CD8-positive, alpha-beta memory T cell (primary cell): Measurements from ENCODE around the gene TOP2A. TPM values are rescaled to one million over a fixed set of nuclear protein-coding genes. Genes with fewer than 3 reads are reported as not detected.
A peak's percentile ranks its signal among the peaks of the same experiment; 100 is the strongest.

ENCODE experiments used
- CTCF ChIA-PET: fragments of 350-600 bp; sonication (Branson Sonifier 250); formaldehyde crosslinking; loops from one replicate; lab custom pipeline; 2021; ENCODE audit warnings: antibody characterized with exemption; lab: Charles Lee
- POLR2A ChIA-PET: fragments of 350-600 bp; sonication (Branson Sonifier 250); formaldehyde crosslinking; loops from one replicate; lab custom pipeline; 2021; ENCODE audit warnings: antibody characterized with exemption; lab: Charles Lee
- DNase-seq, 5 donors: peaks; one replicate each; pipeline versions ENCODE4 v3.0.0 to v3.0.0-alpha.2; 2020 to 2022; ENCODE audit warnings: mixed read lengths in 1 of 5
- H3K27ac ChIP-seq: one replicate; pipeline ENCODE4 v1.7.0; 2013; ENCODE audit warnings: low read depth, mild to moderate bottlenecking, low read length, moderate library complexity
- H3K27me3 ChIP-seq: 2 replicates; pipeline ENCODE4 v1.7.0; 2013; ENCODE audit warnings: low read length, mild to moderate bottlenecking; ENCODE audit not compliant: insufficient read depth, poor library complexity, severe bottlenecking
- H3K36me3 ChIP-seq: 2 replicates; pipeline ENCODE4 v1.7.0; 2013; ENCODE audit warnings: mild to moderate bottlenecking, low read length, moderate library complexity; ENCODE audit not compliant: insufficient read depth
- H3K4me1 ChIP-seq: 2 replicates; pipeline ENCODE4 v1.7.0; 2013; ENCODE audit warnings: mild to moderate bottlenecking, low read length, moderate library complexity; ENCODE audit not compliant: insufficient read depth
- H3K4me3 ChIP-seq: 2 replicates; pipeline ENCODE4 v1.7.0; 2013; ENCODE audit warnings: mild to moderate bottlenecking, low read length
- H3K9me3 ChIP-seq: 2 replicates; pipeline ENCODE4 v1.7.0; 2013; ENCODE audit warnings: mild to moderate bottlenecking, low read length
- H3K27ac Mint-ChIP-seq, 8 donors: one replicate each; pipeline ENCODE4 v1.8.0; 2020 to 2021; ENCODE audit warnings: mixed read lengths in 8 of 8, mild to moderate bottlenecking in 6 of 8, inconsistent platforms in 3 of 8, moderate library complexity in 3 of 8
- H3K27me3 Mint-ChIP-seq, 2 donors: one replicate each; pipeline ENCODE4 v1.8.0; 2020 to 2021; ENCODE audit warnings: mixed read lengths in 2 of 2, mild to moderate bottlenecking in 1 of 2, moderate library complexity in 1 of 2
- H3K36me3 Mint-ChIP-seq, 3 donors: one replicate each; pipeline ENCODE4 v1.8.0; 2020 to 2021; ENCODE audit warnings: mixed read lengths in 3 of 3, inconsistent platforms in 1 of 3, mild to moderate bottlenecking in 1 of 3
- H3K4me1 Mint-ChIP-seq, 3 donors: one replicate each; pipeline ENCODE4 v1.8.0; 2020 to 2021; ENCODE audit warnings: mixed read lengths in 3 of 3, inconsistent platforms in 1 of 3, mild to moderate bottlenecking in 1 of 3
- H3K4me3 Mint-ChIP-seq, 7 donors: one replicate each; pipeline ENCODE4 v1.8.0; 2020 to 2021; ENCODE audit warnings: mixed read lengths in 7 of 7, mild to moderate bottlenecking in 6 of 7, moderate library complexity in 4 of 7, inconsistent platforms in 2 of 7
- H3K9me3 Mint-ChIP-seq, 5 donors: one replicate each; pipeline ENCODE4 v1.8.0; 2020 to 2022; ENCODE audit warnings: mixed read lengths in 5 of 5, mild to moderate bottlenecking in 3 of 5, moderate library complexity in 2 of 5, inconsistent platforms in 1 of 5
- polyA plus RNA-seq: library from polyadenylated mRNA; unstranded; fragments of 300-500 nt; fragmentation: Illumina TruSeq; gene quantifications from one replicate; pipeline ENCODE4 v1.2.3, GENCODE V29; 2021
- total RNA-seq, 2 experiments: library from RNA; stranded (reverse); gene quantifications; one replicate each; pipeline ENCODE4 v1.2.3, GENCODE V29; 2021

TOP2A gene
- total and polyA plus RNA-seq, 3 experiments from 2014 or later, result 0.86 to 143 (median 138) TPM

DNA sequence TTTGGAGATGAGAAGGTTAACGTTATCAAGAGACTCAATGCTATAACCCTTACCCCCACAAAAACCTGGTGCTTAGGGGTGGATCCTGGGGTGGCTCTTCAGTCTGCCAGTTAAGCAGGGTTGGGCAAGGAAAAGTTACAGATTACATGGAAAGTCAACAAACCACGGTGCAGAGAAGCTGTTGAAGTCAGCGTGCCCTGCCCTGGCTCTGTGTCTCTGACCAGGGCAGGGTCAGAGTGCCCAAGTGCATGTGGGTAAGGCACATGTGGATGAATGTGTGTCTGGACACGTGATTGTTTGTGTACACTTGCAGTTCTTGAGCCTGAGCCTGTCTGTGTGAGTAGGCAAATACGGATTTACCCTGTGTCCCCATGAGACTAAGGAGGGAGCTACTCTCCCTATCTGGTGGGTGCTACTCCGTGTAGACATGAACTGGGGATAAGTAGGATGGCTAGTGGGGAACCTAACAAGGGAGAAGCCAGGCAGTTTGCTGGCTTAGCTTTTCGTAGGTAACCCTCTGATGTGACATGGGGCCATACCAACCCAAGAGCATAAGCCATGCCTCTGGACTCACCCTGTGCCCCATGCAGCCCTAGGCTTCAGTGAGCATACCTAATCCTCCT lies 31.1 kb upstream of the TOP2A start:
- H3K4me3 Mint-ChIP-seq, result peak overlapping the region in 1 of 7 donors; percentile 13
- H3K27me3 Mint-ChIP-seq, result peaks cover 3 to 11% of the 10 kb centered on the region in 2 donors
- Histone ChIP-seq H3K9me3 (no peaks in the 10 kb centered on the region), H3K4me3 (no peak overlapping the region), H3K36me3 (no peaks in the 10 kb centered on the region), H3K27me3 (no peaks in the 10 kb centered on the region), H3K27ac (no peak overlapping the region), H3K4me1 (peaks cover 37% of the 10 kb centered on the region)
- POLR2A ChIA-PET, result interaction anchor here (1.3 kb wide), 1 partner anchor 84 kb away, joined by 4 read pairs; no protein-coding TSS in a partner anchor
- no peak for DNase-seq
- peaks cover 0 to 4% (median 0%) of the 10 kb centered on the region in 5 donors for H3K9me3 Mint-ChIP-seq
- H3K36me3 Mint-ChIP-seq, result peaks cover 0 to 4% (median 0%) of the 10 kb centered on the region in 3 donors
- peak overlapping the region in 4 of 8 donors; percentile 43 to 80 (median 68) for H3K27ac Mint-ChIP-seq
- CTCF ChIA-PET, result interaction anchor here (1.2 to 2.5 kb wide), 3 partner anchors 16 to 111 kb away, joined by 3 to 8 read pairs (median 3); no protein-coding TSS in a partner anchor
- peaks cover 37 to 39% (median 37%) of the 10 kb centered on the region in 3 donors for H3K4me1 Mint-ChIP-seq

DNA sequence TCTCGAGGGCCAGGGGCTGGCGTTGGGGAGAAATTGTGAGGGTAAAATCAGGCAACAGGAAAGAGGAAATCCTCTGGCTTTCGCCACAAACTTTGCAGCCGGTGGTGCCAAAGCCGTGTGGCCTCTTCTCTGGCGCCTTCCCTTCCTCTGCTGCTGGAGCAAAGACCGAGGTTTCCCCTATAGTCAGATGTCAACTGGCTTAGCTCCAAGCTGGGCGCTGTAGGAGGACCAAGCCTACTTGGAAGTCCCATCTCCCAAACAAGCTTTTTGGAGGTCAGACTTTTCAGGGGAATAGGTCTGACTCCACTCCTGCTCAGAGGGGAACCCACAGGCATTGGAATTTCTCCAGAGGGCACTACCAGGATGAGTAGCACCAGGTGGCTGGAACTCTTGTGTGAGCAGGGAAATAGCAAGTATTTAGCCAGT lies 30.5 kb upstream of the TOP2A start:
- Mint-ChIP-seq H3K9me3 (peaks cover 0 to 4% (median 0%) of the 10 kb centered on the region in 5 donors), H3K4me3 (peak overlapping the region in 3 of 7 donors; percentile 13 to 42 (median 13)), H3K36me3 (peaks cover 0 to 3% (median 0%) of the 10 kb centered on the region in 3 donors), H3K27ac (peak overlapping the region in 4 of 8 donors; percentile 24 to 80 (median 56)), H3K27me3 (peaks cover 3 to 11% of the 10 kb centered on the region in 2 donors), H3K4me1 (peaks cover 38 to 39% (median 38%) of the 10 kb centered on the region in 3 donors)
- H3K4me3 ChIP-seq, result no peak overlapping the region
- no peaks in the 10 kb centered on the region for H3K9me3 ChIP-seq
- no peak overlapping the region for H3K27ac ChIP-seq
- no peak for DNase-seq
- H3K36me3 ChIP-seq, result no peaks in the 10 kb centered on the region
- POLR2A ChIA-PET, result interaction anchor here (1.3 kb wide), 1 partner anchor 85 kb away, joined by 4 read pairs; no protein-coding TSS in a partner anchor
- CTCF ChIA-PET, result interaction anchor here (1.2 to 2.5 kb wide), 3 partner anchors 15 to 111 kb away, joined by 3 to 8 read pairs (median 5); no protein-coding TSS in a partner anchor
- no peaks in the 10 kb centered on the region for H3K27me3 ChIP-seq
- H3K4me1 ChIP-seq, result peaks cover 38% of the 10 kb centered on the region

DNA sequence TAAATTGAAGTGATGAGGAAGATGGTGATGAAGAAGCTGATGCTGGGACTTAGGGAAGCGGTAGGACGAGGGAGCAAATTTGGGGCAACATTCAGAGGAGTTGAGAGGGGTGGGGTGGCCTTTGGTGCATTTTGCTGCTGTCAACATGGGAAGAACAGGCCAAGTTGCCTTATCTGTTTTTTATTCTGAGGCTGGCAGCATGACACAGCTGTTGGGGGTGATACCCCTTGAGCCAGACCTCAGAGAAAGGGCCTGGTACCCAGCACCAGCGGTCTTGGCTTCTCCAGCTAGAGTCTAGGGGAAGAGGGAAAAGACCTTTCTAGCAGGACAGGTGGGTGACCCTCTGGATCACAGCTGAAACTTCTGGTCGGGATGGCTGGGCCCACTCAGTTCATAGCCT lies 30.1 kb upstream of the TOP2A start:
- Histone ChIP-seq H3K36me3 (no peaks in the 10 kb centered on the region), H3K27ac (no peak overlapping the region), H3K4me1 (peaks cover 40% of the 10 kb centered on the region), H3K9me3 (no peaks in the 10 kb centered on the region), H3K27me3 (no peaks in the 10 kb centered on the region), H3K4me3 (no peak overlapping the region)
- peak overlapping the region in 4 of 7 donors; percentile 13 to 60 (median 28) for H3K4me3 Mint-ChIP-seq
- H3K36me3 Mint-ChIP-seq, result peaks cover 0 to 3% (median 0%) of the 10 kb centered on the region in 3 donors
- peaks cover 3 to 11% of the 10 kb centered on the region in 2 donors for H3K27me3 Mint-ChIP-seq
- peak overlapping the region in 4 of 8 donors; percentile 24 to 73 (median 64) for H3K27ac Mint-ChIP-seq
- peaks cover 0 to 4% (median 0%) of the 10 kb centered on the region in 5 donors for H3K9me3 Mint-ChIP-seq
- DNase-seq, result no peak
- POLR2A ChIA-PET, result interaction anchor here (1.3 kb wide), 1 partner anchor 85 kb away, joined by 4 read pairs; no protein-coding TSS in a partner anchor
- CTCF ChIA-PET, result interaction anchor here (1.2 to 2.5 kb wide), 4 partner anchors 15 to 112 kb away, joined by 3 to 8 read pairs (median 5); no protein-coding TSS in a partner anchor
- peaks cover 38 to 39% (median 38%) of the 10 kb centered on the region in 3 donors for H3K4me1 Mint-ChIP-seq

DNA sequence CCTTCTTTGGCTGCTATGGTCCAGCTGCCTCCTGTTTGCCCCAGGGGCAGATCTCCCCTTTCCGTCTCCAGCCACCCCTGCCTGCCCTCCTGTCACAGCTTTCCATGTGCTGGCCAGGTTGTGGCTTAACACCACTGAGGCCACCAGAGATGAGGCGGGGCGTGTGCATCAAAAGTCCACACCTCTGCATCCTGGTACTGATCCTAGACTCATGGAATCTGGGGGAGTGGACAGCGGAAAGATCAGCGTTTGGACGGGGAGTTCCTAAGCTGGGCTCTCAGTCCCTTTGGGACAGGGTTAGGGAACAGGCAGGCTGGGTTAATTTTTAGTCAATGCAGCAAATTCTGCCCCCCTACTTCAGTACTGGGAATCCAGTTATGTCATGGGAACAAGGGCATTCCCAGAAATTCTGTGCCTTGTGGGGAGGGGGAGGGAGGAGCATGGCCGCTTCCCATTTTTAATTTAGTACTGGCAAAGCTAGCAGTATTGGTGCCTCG lies 29.5 kb upstream of the TOP2A start:
- H3K36me3 Mint-ChIP-seq, result peaks cover 0 to 3% (median 0%) of the 10 kb centered on the region in 3 donors
- POLR2A ChIA-PET, result interaction anchor here (0.9 kb wide), 1 partner anchor 20 kb away, joined by 3 read pairs; no protein-coding TSS in a partner anchor
- peak overlapping the region in 1 of 7 donors; percentile 42 for H3K4me3 Mint-ChIP-seq
- H3K27me3 Mint-ChIP-seq, result peaks cover 3 to 11% of the 10 kb centered on the region in 2 donors
- Histone ChIP-seq H3K9me3 (no peaks in the 10 kb centered on the region), H3K27ac (no peak overlapping the region), H3K4me1 (peaks cover 44% of the 10 kb centered on the region), H3K27me3 (no peaks in the 10 kb centered on the region), H3K36me3 (no peaks in the 10 kb centered on the region), H3K4me3 (no peak overlapping the region)
- no peak for DNase-seq
- peaks cover 0 to 4% (median 0%) of the 10 kb centered on the region in 5 donors for H3K9me3 Mint-ChIP-seq
- peaks cover 39 to 43% (median 40%) of the 10 kb centered on the region in 3 donors for H3K4me1 Mint-ChIP-seq
- peak overlapping the region in 2 of 8 donors; percentile 24 to 40 for H3K27ac Mint-ChIP-seq
- CTCF ChIA-PET, result interaction anchor here (1.4 to 2.5 kb wide), 3 partner anchors 29 to 112 kb away, joined by 5 to 8 read pairs (median 5); no protein-coding TSS in a partner anchor

DNA sequence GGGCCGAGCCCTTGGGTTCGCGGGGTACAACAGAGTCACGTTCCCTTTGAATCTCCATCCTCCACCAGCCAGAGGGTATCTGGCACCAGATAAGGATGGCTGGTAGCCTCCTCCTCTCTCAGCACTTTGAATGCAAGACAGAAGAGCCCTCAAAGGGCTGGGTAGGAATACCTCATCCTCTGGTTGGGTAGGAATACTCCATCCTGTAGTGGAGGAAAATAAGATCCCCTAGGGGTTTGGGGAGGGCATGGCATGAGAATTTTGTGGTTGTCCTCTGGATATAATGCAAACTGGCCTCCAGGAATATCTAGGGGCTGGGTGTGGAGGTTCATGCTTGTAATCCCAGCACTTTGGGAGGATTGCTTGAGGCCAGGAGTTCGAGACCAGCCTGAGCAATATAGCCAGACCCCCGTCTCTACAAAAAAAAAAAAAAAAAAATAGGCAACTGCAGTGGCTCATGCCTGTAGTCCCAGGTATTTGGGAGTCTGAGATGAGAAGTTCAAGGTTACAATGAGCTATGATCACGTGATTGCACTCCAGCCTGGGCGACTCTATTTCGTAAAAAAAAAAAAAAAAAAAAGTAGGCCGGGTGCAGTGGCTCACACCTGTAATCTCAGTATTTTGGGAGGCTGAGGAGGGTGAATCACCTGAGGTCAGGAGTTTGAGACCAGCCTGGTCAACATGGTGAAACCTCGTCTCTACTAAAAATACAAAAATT lies 28.2 kb upstream of the TOP2A start:
- peaks cover 0 to 3% (median 0%) of the 10 kb centered on the region in 3 donors for H3K36me3 Mint-ChIP-seq
- Histone ChIP-seq H3K4me1 (peaks cover 44% of the 10 kb centered on the region), H3K27ac (no peak overlapping the region), H3K27me3 (no peaks in the 10 kb centered on the region), H3K4me3 (peak overlapping the region; percentile 30), H3K9me3 (no peaks in the 10 kb centered on the region), H3K36me3 (no peaks in the 10 kb centered on the region)
- ChIA-PET POLR2A (no interaction called here), CTCF (interaction anchor here (0.8 to 6.6 kb wide), 3 partner anchors 9 to 87 kb away, joined by 3 to 48 read pairs (median 5); no protein-coding TSS in a partner anchor)
- DNase-seq, result no peak
- peaks cover 0 to 4% (median 0%) of the 10 kb centered on the region in 5 donors for H3K9me3 Mint-ChIP-seq
- H3K27ac Mint-ChIP-seq, result peak overlapping the region in 2 of 8 donors; percentile 15 to 89
- H3K27me3 Mint-ChIP-seq, result peaks cover 0 to 11% of the 10 kb centered on the region in 2 donors
- H3K4me3 Mint-ChIP-seq, result peak overlapping the region in 5 of 7 donors; percentile 37 to 90 (median 84)
- H3K4me1 Mint-ChIP-seq, result peaks cover 39 to 46% (median 40%) of the 10 kb centered on the region in 3 donors

DNA sequence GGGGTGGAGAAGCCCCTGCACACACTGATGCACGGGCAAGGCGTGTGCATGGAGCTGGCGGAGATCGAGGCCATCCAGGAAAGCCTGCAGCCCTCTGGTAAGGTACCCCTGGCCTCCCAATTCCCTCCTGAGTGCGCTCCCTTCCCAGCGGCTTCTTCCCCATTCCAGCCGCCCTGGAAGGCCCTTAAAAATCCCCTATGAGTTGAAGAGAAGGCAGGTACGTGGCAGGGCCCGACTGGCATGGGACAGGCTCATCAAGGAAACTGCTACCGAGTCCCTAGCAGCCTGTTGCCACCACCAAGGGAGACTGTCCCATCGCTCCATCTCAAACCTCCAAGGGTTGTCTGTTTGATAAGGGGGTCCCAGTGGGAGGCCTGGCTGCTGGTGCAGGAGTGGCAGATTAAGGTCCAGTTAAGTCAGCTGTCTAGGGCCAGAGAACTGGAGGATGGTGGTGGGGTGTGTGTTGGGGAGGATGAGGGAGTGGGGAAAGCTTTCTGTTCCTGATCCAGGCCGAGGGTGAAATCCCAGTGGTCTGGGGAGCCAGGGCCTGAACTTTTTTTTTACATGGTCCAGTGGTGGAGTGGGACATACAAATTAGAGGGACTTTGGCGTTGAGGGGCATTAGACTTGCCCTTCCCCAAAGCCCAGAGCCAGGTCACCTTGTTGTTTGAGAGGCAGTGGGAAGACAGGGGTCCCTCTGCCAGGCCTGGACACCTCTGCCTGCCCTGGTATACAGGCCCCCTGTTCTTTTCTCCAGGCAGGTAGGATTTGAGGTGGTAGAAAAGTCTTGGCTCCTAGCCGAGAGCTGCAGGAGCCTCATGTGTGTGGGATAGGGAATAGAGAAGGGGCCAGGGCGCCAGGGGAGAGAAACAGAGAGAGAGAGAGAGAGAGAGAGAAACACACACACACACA lies 26.5 kb upstream of the TOP2A start:
- ChIA-PET CTCF (interaction anchor here (0.7 to 6.6 kb wide), 15 partner anchors 10 to 171 kb away, joined by 3 to 48 read pairs (median 4); partner anchors contain the start of gene TOP2A), POLR2A (interaction anchor here (1.0 to 1.9 kb wide), 3 partner anchors 26 to 116 kb away, joined by 3 to 6 read pairs (median 6); partner anchors contain the start of gene TOP2A)
- peaks cover 0 to 4% (median 0%) of the 10 kb centered on the region in 5 donors for H3K9me3 Mint-ChIP-seq
- H3K4me1 Mint-ChIP-seq, result peaks cover 39 to 46% (median 40%) of the 10 kb centered on the region in 3 donors
- Histone ChIP-seq H3K27ac (peak overlapping the region; percentile 47), H3K36me3 (no peaks in the 10 kb centered on the region), H3K4me3 (peak overlapping the region; percentile 64), H3K4me1 (peaks cover 44% of the 10 kb centered on the region), H3K27me3 (no peaks in the 10 kb centered on the region), H3K9me3 (no peaks in the 10 kb centered on the region)
- peaks cover 0 to 11% of the 10 kb centered on the region in 2 donors for H3K27me3 Mint-ChIP-seq
- peak overlapping the region; percentile 84 to 98 (median 92) for H3K27ac Mint-ChIP-seq
- peaks cover 0 to 3% (median 0%) of the 10 kb centered on the region in 3 donors for H3K36me3 Mint-ChIP-seq
- DNase-seq, result no peak
- peak overlapping the region; percentile 82 to 95 (median 85) for H3K4me3 Mint-ChIP-seq
